SK-N-MC (cell line): ENCODE measurements around the gene TOMM34.

Experiments
- EZH2 ChIP-seq: fragments of 200-600 bp; sonication (generic); IDR thresholded peaks from one replicate; pipeline ENCODE4 v1.6.1; 2017; ENCODE audit warnings: antibody characterized with exemption
- FOXP2 ChIP-seq: optimal IDR thresholded peaks from 2 replicates; pipeline ENCODE3; 2011; ENCODE audit warnings: mild to moderate bottlenecking, moderate library complexity; ENCODE audit not compliant: insufficient read depth; ENCODE audit errors: extremely low read length, control extremely low read depth
- POLR2AphosphoS5 ChIP-seq: IDR thresholded peaks from 2 replicates; pipeline ENCODE4 v1.6.1; 2012; ENCODE audit warnings: mild to moderate bottlenecking, low read depth, low read length, borderline replicate concordance

- TF ChIP-seq POLR2AphosphoS5 (no peak), EZH2 (no peak), FOXP2 (no peak)
Observed at GRCh38 chr20:44990425-44990824, 30.2 kb upstream of the TOMM34 start.
